Amniotic epithelial cell (primary cell): ENCODE measurements around the gene PCDH7.

Experiments
- DNase-seq: peaks from one replicate; pipeline ENCODE4 v3.0.0-alpha.2; 2010; ENCODE audit warnings: low read depth

The PCDH7 gene

GRCh38 chr4:30725562-30725961, 5.4 kb downstream of the PCDH7 start:
- DNase-seq, result no peak

GRCh38 chr4:30726090-30726675, 6.0 kb downstream of the PCDH7 start:
- peak; percentile 43 for DNase-seq

GRCh38 chr4:30727409-30727808, 7.2 kb downstream of the PCDH7 start:
- DNase-seq, result no peak

GRCh38 chr4:30728311-30728710, 8.1 kb downstream of the PCDH7 start:
- DNase-seq, result peak; percentile 61

- no peak for DNase-seq
These were observed 23.7 kb downstream of the PCDH7 start for GRCh38 chr4:30743897-30744296.

GRCh38 chr4:30744386-30744785, 24.2 kb downstream of the PCDH7 start:
- no peak for DNase-seq

GRCh38 chr4:30744957-30745640, 24.9 kb downstream of the PCDH7 start:
- peak; percentile 61 for DNase-seq

- DNase-seq, result no peak
These were observed 26.6 kb downstream of the PCDH7 start for GRCh38 chr4:30746735-30747134.

GRCh38 chr4:30753316-30753715, 33.1 kb downstream of the PCDH7 start:
- peak; percentile 72 for DNase-seq

- DNase-seq, result peak; percentile 74
These were observed 33.9 kb downstream of the PCDH7 start for GRCh38 chr4:30754021-30754420.

GRCh38 chr4:30755346-30755745, 35.2 kb downstream of the PCDH7 start:
- DNase-seq, result peak; percentile 33

- peak; percentile 46 for DNase-seq
These were observed 36.4 kb downstream of the PCDH7 start for GRCh38 chr4:30756553-30756952.

- peak; percentile 96 for DNase-seq
These were observed 37.2 kb downstream of the PCDH7 start for GRCh38 chr4:30757357-30757756.

- no peak for DNase-seq
These were observed 40.4 kb downstream of the PCDH7 start for GRCh38 chr4:30760551-30760950.

GRCh38 chr4:30763321-30763727, 43.2 kb downstream of the PCDH7 start:
- peak; percentile 78 for DNase-seq

GRCh38 chr4:30765022-30765421, 44.9 kb downstream of the PCDH7 start:
- no peak for DNase-seq

- no peak for DNase-seq
These were observed 47.1 kb downstream of the PCDH7 start for GRCh38 chr4:30767147-30767845.

GRCh38 chr4:30768277-30768676, 48.1 kb downstream of the PCDH7 start:
- no peak for DNase-seq

- no peak for DNase-seq
These were observed 48.9 kb downstream of the PCDH7 start for GRCh38 chr4:30769093-30769492.

- DNase-seq, result peak; percentile 90
These were observed 49.9 kb downstream of the PCDH7 start for GRCh38 chr4:30770049-30770549.

- no peak for DNase-seq
These were observed 50.6 kb downstream of the PCDH7 start for GRCh38 chr4:30770812-30771211.

- DNase-seq, result peak; percentile 70
These were observed 56.3 kb downstream of the PCDH7 start for GRCh38 chr4:30776451-30776850.

GRCh38 chr4:30776921-30777415, 56.8 kb downstream of the PCDH7 start:
- no peak for DNase-seq
